Stimulated activated CD4-positive, alpha-beta T cell treated with anti-CD3 and anti-CD28 coated beads, Interleukin-12 subunit alpha, Interleukin-12 subunit beta, amount 100 ng/mL, for 24 hours (primary cell): ENCODE results near the gene SNX4.
"Not testable (repeated sequence)": the region's sequence is repeated elsewhere in the genome, so short reads cannot be mapped to it uniquely, and the experiment has no call there.

ENCODE experiments used
- DNase-seq, 2 experiments: peaks; one replicate each; pipeline ENCODE4 v3.0.0-alpha.2; 2020; ENCODE audit warnings: low read depth in 2 of 2

Gene SNX4

GRCh38 chr3:125519678-125520562 lies at the start of gene SNX4:
Gene SNX4 (minus strand): TSS chr3:125520202. CDS start chr3:125520172, 30 bp downstream.
- peak; percentile 68 to 82 for DNase-seq

GRCh38 chr3:125556314-125556713 lies 36.3 kb upstream of the SNX4 start:
- DNase-seq: no peak

- DNase-seq: no peak
Measured at GRCh38 chr3:125552401-125552800, 32.4 kb upstream of the SNX4 start.

- no peak for DNase-seq
Measured at GRCh38 chr3:125528920-125529319, 8.9 kb upstream of the SNX4 start.

- DNase-seq: no peak
Measured at GRCh38 chr3:125525153-125525552, 5.2 kb upstream of the SNX4 start.

- not testable (repeated sequence) for DNase-seq
Measured at GRCh38 chr3:125520563-125520919, 539 bp upstream of the SNX4 start.

- DNase-seq: no peak
Measured at GRCh38 chr3:125515421-125515820, 4.6 kb downstream of the SNX4 start.

GRCh38 chr3:125513490-125514115 lies 6.4 kb downstream of the SNX4 start:
- DNase-seq: no peak

- DNase-seq: peak in 1 of 2 experiments; percentile 28
Measured at GRCh38 chr3:125512135-125512920, 7.7 kb downstream of the SNX4 start.

- no peak for DNase-seq
Measured at GRCh38 chr3:125511420-125512118, 8.4 kb downstream of the SNX4 start.

- no peak for DNase-seq
Measured at GRCh38 chr3:125507128-125507527, 12.9 kb downstream of the SNX4 start.

- no peak for DNase-seq
Measured at GRCh38 chr3:125498630-125499029, 21.4 kb downstream of the SNX4 start.

GRCh38 chr3:125496701-125497100 lies 23.3 kb downstream of the SNX4 start:
- no peak for DNase-seq

GRCh38 chr3:125482406-125482805 lies 37.6 kb downstream of the SNX4 start:
- DNase-seq: no peak

GRCh38 chr3:125481786-125482185 lies 38.2 kb downstream of the SNX4 start:
- no peak for DNase-seq

GRCh38 chr3:125481375-125481759 lies 38.6 kb downstream of the SNX4 start:
- not testable (repeated sequence) for DNase-seq

- no peak for DNase-seq
Measured at GRCh38 chr3:125480656-125481374, 39.2 kb downstream of the SNX4 start.

- no peak for DNase-seq
Measured at GRCh38 chr3:125479091-125479490, 40.9 kb downstream of the SNX4 start.

- no peak for DNase-seq
Measured at GRCh38 chr3:125478326-125478725, 41.7 kb downstream of the SNX4 start.

GRCh38 chr3:125477701-125478100 lies 42.3 kb downstream of the SNX4 start:
- no peak for DNase-seq

GRCh38 chr3:125470671-125471070 lies 49.3 kb downstream of the SNX4 start:
- no peak for DNase-seq
